GM23338 (cell line): ENCODE measurements around the gene COBLL1. TPM values are rescaled to one million over a fixed set of nuclear protein-coding genes. Genes with fewer than 3 reads are reported as not detected.

Experiments
- ATAC-seq: fragments of 200-7000 bp; cut with Tn5 transposase; 3 replicates; pipeline ENCODE4 v1.9.1; 2020
- DNase-seq: peaks from one replicate; pipeline ENCODE4 v3.0.0-alpha.2; 2015; ENCODE audit warnings: low spot score
- H2AFZ ChIP-seq: fragments of 200-600 bp; sonication (generic); 2 replicates; pipeline ENCODE4 v1.8.0; 2016; ENCODE audit warnings: antibody characterized with exemption, mild to moderate bottlenecking, moderate library complexity
- H3F3A ChIP-seq: fragments of 200-600 bp; sonication (generic); replicated peaks from 2 replicates; pipeline ENCODE4 v1.8.0; 2017; ENCODE audit warnings: antibody characterized with exemption, mixed run types, low read depth
- H3K27ac ChIP-seq: fragments of 200-600 bp; sonication (generic); 2 replicates; pipeline ENCODE4 v1.6.1; 2016; ENCODE audit warnings: low read depth
- H3K27me3 ChIP-seq: fragments of 200-600 bp; sonication (generic); 2 replicates; pipeline ENCODE4 v1.8.0; 2016; ENCODE audit warnings: mild to moderate bottlenecking, mixed run types, moderate library complexity; ENCODE audit not compliant: insufficient read depth
- H3K36me3 ChIP-seq: fragments of 200-600 bp; sonication (generic); 2 replicates; pipeline ENCODE4 v1.8.0; 2016; ENCODE audit warnings: mild to moderate bottlenecking; ENCODE audit not compliant: insufficient read depth
- H3K4me1 ChIP-seq: fragments of 200-600 bp; sonication (generic); 2 replicates; pipeline ENCODE4 v1.8.0; 2016; ENCODE audit warnings: mild to moderate bottlenecking, moderate library complexity; ENCODE audit not compliant: insufficient read depth
- H3K4me2 ChIP-seq: fragments of 200-600 bp; sonication (generic); 2 replicates; pipeline ENCODE4 v1.7.1; 2017; ENCODE audit warnings: mixed run types
- H3K4me3 ChIP-seq: fragments of 200-600 bp; sonication (generic); 2 replicates; pipeline ENCODE4 v1.6.1; 2016; ENCODE audit warnings: mixed run types
- H3K79me2 ChIP-seq: fragments of 200-600 bp; sonication (generic); replicated peaks from 2 replicates; pipeline ENCODE4 v1.8.0; 2017; ENCODE audit warnings: mild to moderate bottlenecking; ENCODE audit not compliant: insufficient read depth
- H3K9me2 ChIP-seq: fragments of 200-600 bp; sonication (generic); 2 replicates; pipeline ENCODE4 v1.8.0; 2017; ENCODE audit not compliant: insufficient read depth
- H4K20me1 ChIP-seq: fragments of 200-600 bp; sonication (generic); replicated peaks from 2 replicates; pipeline ENCODE4 v1.8.0; 2017; ENCODE audit warnings: mild to moderate bottlenecking; ENCODE audit not compliant: insufficient read depth
- H3K27ac Mint-ChIP-seq: 2 replicates; pipeline ENCODE4 v1.8.0; 2020; ENCODE audit warnings: inconsistent platforms, mild to moderate bottlenecking, moderate library complexity, mixed read lengths
- H3K27me3 Mint-ChIP-seq: 3 replicates; pipeline ENCODE4 v1.8.0; 2022; ENCODE audit warnings: low read depth, mild to moderate bottlenecking, moderate library complexity, mixed read lengths, inconsistent platforms; ENCODE audit not compliant: insufficient read depth, poor library complexity
- H3K36me3 Mint-ChIP-seq: 3 replicates; pipeline ENCODE4 v1.8.0; 2021; ENCODE audit warnings: low read depth, mild to moderate bottlenecking, inconsistent platforms, moderate library complexity, mixed read lengths
- H3K4me1 Mint-ChIP-seq: 3 replicates; pipeline ENCODE4 v1.8.0; 2020; ENCODE audit warnings: mild to moderate bottlenecking, inconsistent platforms, mixed read lengths
- H3K4me3 Mint-ChIP-seq: 3 replicates; pipeline ENCODE4 v1.8.0; 2021; ENCODE audit warnings: moderate library complexity, mild to moderate bottlenecking, inconsistent platforms, mixed read lengths
- H3K9me3 Mint-ChIP-seq: 3 replicates; pipeline ENCODE4 v1.8.0; 2020; ENCODE audit warnings: moderate library complexity, mild to moderate bottlenecking, inconsistent platforms, mixed read lengths
- CREB1 ChIP-seq: fragments of 250-450 bp; sonication (Bioruptor Pico); IDR thresholded peaks from 2 replicates; pipeline ENCODE4 v1.5.0; 2020; ENCODE audit warnings: low read depth, mild to moderate bottlenecking, moderate library complexity
- EZH2 ChIP-seq: fragments of 200-600 bp; sonication (generic); IDR thresholded peaks from one replicate; pipeline ENCODE4 v1.8.0; 2017; ENCODE audit warnings: antibody characterized with exemption, mild to moderate bottlenecking, low read depth; ENCODE audit not compliant: unreplicated experiment
- NANOG ChIP-seq: IDR thresholded peaks from 2 replicates; pipeline ENCODE4 v1.6.1; 2016; ENCODE audit warnings: antibody characterized with exemption, borderline replicate concordance
- POLR2AphosphoS5 ChIP-seq: IDR thresholded peaks from 2 replicates; pipeline ENCODE4 v1.6.1; 2016; ENCODE audit warnings: antibody characterized with exemption, low read depth
- STAT1 ChIP-seq: IDR thresholded peaks from one replicate; pipeline ENCODE4 v1.6.1; 2016; ENCODE audit warnings: antibody characterized with exemption; ENCODE audit not compliant: unreplicated experiment
- polyA plus RNA-seq: library from polyadenylated mRNA; unstranded; fragments of >200 nt; fragmentation: Nextera tagmentation; extraction: Ambion mirVana; gene quantifications from 2 replicates; pipeline ENCODE4 v1.2.1, GENCODE V29; 2016
- total RNA-seq: library from RNA; depleted of rRNA; stranded (reverse); fragments of >200 nt; shearing (Covaris generic); gene quantifications from 2 replicates; pipeline ENCODE4 v1.2.3, GENCODE V29; 2014
- TF ChIP-seq, protein P1 (sequence below): fragments of 250-450 bp; sonication (Bioruptor Pico); IDR thresholded peaks from 2 replicates; pipeline ENCODE4 v1.5.0; 2020; ENCODE audit warnings: mild to moderate bottlenecking, moderate library complexity

COBLL1 gene
- total and polyA plus RNA-seq, 2 experiments from 2014 or later: 2.9 to 7.4 TPM

DNA sequence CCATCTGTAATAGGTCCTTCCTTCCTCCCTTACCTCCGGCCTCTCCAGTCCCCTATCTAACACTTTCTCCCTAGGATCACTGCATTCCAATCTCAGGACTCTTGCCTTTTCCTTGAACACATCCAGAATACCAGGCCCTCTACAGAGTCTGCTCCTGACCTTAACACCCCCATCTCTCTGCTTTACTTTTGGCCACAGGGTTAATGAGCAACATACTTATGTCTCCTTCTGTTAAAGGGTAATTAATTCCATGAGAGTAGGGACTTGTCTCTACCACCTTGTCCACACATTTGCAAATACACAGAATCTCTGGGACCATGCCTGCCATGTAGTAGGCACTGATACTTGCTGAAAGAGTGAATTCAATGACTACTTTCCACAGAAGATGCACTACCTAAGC, 94.9 kb downstream of the COBLL1 start (continued):
- TF ChIP-seq, protein P1, sequence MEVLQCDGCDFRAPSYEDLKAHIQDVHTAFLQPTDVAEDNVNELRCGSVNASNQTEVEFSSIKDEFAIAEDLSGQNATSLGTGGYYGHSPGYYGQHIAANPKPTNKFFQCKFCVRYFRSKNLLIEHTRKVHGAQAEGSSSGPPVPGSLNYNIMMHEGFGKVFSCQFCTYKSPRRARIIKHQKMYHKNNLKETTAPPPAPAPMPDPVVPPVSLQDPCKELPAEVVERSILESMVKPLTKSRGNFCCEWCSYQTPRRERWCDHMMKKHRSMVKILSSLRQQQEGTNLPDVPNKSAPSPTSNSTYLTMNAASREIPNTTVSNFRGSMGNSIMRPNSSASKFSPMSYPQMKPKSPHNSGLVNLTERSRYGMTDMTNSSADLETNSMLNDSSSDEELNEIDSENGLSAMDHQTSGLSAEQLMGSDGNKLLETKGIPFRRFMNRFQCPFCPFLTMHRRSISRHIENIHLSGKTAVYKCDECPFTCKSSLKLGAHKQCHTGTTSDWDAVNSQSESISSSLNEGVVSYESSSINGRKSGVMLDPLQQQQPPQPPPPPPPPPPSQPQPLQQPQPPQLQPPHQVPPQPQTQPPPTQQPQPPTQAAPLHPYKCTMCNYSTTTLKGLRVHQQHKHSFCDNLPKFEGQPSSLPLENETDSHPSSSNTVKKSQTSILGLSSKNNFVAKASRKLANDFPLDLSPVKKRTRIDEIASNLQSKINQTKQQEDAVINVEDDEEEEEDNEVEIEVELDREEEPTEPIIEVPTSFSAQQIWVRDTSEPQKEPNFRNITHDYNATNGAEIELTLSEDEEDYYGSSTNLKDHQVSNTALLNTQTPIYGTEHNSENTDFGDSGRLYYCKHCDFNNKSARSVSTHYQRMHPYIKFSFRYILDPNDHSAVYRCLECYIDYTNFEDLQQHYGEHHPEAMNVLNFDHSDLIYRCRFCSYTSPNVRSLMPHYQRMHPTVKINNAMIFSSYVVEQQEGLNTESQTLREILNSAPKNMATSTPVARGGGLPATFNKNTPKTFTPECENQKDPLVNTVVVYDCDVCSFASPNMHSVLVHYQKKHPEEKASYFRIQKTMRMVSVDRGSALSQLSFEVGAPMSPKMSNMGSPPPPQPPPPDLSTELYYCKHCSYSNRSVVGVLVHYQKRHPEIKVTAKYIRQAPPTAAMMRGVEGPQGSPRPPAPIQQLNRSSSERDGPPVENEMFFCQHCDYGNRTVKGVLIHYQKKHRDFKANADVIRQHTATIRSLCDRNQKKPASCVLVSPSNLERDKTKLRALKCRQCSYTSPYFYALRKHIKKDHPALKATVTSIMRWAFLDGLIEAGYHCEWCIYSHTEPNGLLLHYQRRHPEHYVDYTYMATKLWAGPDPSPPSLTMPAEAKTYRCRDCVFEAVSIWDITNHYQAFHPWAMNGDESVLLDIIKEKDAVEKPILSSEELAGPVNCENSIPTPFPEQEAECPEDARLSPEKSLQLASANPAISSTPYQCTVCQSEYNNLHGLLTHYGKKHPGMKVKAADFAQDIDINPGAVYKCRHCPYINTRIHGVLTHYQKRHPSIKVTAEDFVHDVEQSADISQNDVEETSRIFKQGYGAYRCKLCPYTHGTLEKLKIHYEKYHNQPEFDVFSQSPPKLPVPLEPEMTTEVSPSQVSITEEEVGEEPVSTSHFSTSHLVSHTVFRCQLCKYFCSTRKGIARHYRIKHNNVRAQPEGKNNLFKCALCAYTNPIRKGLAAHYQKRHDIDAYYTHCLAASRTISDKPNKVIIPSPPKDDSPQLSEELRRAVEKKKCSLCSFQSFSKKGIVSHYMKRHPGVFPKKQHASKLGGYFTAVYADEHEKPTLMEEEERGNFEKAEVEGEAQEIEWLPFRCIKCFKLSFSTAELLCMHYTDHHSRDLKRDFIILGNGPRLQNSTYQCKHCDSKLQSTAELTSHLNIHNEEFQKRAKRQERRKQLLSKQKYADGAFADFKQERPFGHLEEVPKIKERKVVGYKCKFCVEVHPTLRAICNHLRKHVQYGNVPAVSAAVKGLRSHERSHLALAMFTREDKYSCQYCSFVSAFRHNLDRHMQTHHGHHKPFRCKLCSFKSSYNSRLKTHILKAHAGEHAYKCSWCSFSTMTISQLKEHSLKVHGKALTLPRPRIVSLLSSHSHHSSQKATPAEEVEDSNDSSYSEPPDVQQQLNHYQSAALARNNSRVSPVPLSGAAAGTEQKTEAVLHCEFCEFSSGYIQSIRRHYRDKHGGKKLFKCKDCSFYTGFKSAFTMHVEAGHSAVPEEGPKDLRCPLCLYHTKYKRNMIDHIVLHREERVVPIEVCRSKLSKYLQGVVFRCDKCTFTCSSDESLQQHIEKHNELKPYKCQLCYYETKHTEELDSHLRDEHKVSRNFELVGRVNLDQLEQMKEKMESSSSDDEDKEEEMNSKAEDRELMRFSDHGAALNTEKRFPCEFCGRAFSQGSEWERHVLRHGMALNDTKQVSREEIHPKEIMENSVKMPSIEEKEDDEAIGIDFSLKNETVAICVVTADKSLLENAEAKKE (CRISPR knock-in tag): no peak

DNA sequence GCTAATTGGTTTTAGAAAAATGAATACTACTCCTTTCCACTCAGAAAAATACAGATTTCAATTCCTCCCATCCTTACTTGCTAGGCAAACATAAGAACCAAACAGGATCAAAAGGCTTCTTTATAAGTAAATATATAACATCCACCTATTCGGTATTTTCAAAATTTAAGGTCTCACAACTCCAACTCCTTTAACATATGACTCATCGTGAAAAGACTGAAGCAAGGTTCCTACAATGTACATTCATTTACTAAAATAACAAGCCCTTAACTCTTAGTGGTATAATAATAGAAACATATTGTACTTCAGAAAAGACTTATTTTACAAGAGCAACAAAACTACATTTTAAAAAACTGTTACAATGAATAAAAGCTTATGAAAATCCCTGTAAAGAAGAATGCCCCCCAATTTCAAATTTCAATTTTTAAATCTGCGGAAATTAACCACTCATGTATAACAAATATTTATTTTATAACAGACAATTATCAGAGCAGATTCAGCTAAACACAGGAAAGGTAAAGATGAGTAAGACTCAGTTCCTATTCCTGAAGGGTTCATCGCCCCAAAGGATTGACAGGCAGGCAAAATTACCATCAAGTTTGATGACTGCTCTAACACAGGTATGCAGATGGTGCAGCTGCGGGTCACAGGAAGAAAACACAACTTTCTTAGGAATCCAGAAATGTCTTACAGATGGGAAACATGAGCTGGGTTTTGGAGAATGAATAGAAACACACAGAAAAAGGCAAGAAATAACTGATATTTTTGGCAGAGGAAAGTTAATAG, 96.4 kb downstream of the COBLL1 start:
- DNase-seq: no peak
- TF ChIP-seq CREB1 (CRISPR knock-in tag) (no peak), EZH2 (no peak), POLR2AphosphoS5 (no peak), STAT1 (no peak), NANOG (no peak)
- Histone ChIP-seq H3K27ac (no peak overlapping the region), H3K4me1 (no peaks in the 10 kb centered on the region; the same call in 1 of the 2 replicates), H3K79me2 (no peaks in the 10 kb centered on the region), H3K27me3 (no peaks in the 10 kb centered on the region), H3K4me2 (no peak overlapping the region), H3K4me3 (no peak overlapping the region), H4K20me1 (no peaks in the 10 kb centered on the region), H2AFZ (no peak overlapping the region), H3F3A (no peaks in the 10 kb centered on the region), H3K9me2 (no peaks in the 10 kb centered on the region), H3K36me3 (no peaks in the 10 kb centered on the region)
- Mint-ChIP-seq H3K27me3 (no peaks in the 10 kb centered on the region), H3K4me1 (peaks cover 6% of the 10 kb centered on the region; the same call in 2 of the 3 replicates), H3K27ac (peak overlapping the region; percentile 28; the same call in 1 of the 2 replicates), H3K4me3 (no peak overlapping the region), H3K36me3 (no peaks in the 10 kb centered on the region), H3K9me3 (no peaks in the 10 kb centered on the region)
- no peak for ATAC-seq
